ENCODE measurements around the gene TSPAN8.

The TSPAN8 gene

DNA sequence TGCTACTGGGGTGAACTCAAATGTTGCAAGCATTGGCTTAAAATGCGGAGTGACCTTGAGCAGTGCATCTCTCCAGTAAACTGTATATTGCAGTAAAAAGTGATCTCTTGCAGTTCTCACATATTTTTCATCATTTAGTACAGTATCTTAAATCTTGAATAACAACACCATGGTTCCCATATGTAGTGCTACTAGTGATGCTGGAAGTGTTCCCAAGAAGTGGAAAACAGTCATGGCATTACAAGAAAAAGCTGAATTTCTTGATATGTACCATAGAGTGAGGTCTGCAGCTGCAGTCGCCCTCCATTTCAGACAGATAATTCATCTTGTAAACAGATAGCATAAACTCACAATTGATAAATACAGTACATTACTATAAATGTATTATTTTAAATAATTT, 42.9 kb upstream of the TSPAN8 start:
- no peak for ATAC-seq
- TF ChIP-seq PPARA (CRISPR knock-in tag; IDR thresholded peaks at IDR 0.05; ENCODE audit: borderline replicate concordance) (no peak), ZFP30 (CRISPR knock-in tag; IDR thresholded peaks at IDR 0.05) (no peak), CSDC2 (CRISPR knock-in tag; IDR thresholded peaks at IDR 0.05) (no peak), PATZ1 (CRISPR knock-in tag; IDR thresholded peaks at IDR 0.05; ENCODE audit: borderline replicate concordance) (no peak), ZNF70 (CRISPR knock-in tag; IDR thresholded peaks at IDR 0.05) (no peak), ZC3H10 (CRISPR knock-in tag; IDR thresholded peaks at IDR 0.05) (no peak), ZNF8 (CRISPR knock-in tag; IDR thresholded peaks at IDR 0.05) (no peak), SNAI2 (CRISPR knock-in tag; IDR thresholded peaks at IDR 0.05) (no peak), TSHZ2 (CRISPR knock-in tag; IDR thresholded peaks at IDR 0.05) (no peak), ZNF565 (CRISPR knock-in tag; conservative IDR thresholded peaks at IDR 0.05; ENCODE audit: low read depth) (no peak), ESRRG (CRISPR knock-in tag; IDR thresholded peaks at IDR 0.05) (no peak), BACH2 (CRISPR knock-in tag; IDR thresholded peaks at IDR 0.05; ENCODE audit: borderline replicate concordance) (no peak), CREB5 (CRISPR knock-in tag; IDR thresholded peaks at IDR 0.05; ENCODE audit: low read depth) (no peak), ARNTL (CRISPR knock-in tag; IDR thresholded peaks at IDR 0.05; ENCODE audit: borderline replicate concordance, low read depth) (no peak)
- TF ChIP-seq, protein P1, sequence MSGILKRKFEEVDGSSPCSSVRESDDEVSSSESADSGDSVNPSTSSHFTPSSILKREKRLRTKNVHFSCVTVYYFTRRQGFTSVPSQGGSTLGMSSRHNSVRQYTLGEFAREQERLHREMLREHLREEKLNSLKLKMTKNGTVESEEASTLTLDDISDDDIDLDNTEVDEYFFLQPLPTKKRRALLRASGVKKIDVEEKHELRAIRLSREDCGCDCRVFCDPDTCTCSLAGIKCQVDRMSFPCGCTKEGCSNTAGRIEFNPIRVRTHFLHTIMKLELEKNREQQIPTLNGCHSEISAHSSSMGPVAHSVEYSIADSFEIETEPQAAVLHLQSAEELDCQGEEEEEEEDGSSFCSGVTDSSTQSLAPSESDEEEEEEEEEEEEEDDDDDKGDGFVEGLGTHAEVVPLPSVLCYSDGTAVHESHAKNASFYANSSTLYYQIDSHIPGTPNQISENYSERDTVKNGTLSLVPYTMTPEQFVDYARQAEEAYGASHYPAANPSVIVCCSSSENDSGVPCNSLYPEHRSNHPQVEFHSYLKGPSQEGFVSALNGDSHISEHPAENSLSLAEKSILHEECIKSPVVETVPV (CRISPR knock-in tag; IDR thresholded peaks at IDR 0.05): no peak
- TF ChIP-seq, protein P2, sequence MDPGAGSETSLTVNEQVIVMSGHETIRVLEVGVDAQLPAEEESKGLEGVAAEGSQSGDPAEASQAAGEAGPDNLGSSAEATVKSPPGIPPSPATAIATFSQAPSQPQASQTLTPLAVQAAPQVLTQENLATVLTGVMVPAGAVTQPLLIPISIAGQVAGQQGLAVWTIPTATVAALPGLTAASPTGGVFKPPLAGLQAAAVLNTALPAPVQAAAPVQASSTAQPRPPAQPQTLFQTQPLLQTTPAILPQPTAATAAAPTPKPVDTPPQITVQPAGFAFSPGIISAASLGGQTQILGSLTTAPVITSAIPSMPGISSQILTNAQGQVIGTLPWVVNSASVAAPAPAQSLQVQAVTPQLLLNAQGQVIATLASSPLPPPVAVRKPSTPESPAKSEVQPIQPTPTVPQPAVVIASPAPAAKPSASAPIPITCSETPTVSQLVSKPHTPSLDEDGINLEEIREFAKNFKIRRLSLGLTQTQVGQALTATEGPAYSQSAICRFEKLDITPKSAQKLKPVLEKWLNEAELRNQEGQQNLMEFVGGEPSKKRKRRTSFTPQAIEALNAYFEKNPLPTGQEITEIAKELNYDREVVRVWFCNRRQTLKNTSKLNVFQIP (CRISPR knock-in tag; IDR thresholded peaks at IDR 0.05; ENCODE audit: borderline replicate concordance, low read depth): no peak

DNA sequence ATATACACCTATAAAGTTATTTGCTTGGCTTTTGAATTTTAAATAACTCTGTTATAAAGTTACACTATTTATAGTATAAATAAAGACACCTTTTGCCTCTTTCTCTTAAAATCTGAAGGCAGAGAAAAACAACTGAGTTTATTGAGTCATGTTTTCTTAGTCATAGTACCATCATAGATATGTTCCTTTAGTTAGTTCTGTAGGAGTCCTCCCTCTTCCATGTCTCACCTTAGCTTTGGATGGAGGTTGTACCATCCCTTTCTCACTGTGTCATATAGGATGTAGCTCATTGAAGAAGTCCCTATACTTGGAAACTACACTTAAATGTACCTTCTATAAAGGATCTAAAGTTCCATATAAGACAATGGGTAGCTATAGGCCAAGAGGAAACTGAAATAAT, 39.7 kb upstream of the TSPAN8 start:
- no peak for TF ChIP-seq ISL1 (CRISPR knock-in tag; IDR thresholded peaks at IDR 0.05)
- TF ChIP-seq, protein P2 (CRISPR knock-in tag; IDR thresholded peaks at IDR 0.05; ENCODE audit: borderline replicate concordance, low read depth): no peak
- no peak for ATAC-seq

DNA sequence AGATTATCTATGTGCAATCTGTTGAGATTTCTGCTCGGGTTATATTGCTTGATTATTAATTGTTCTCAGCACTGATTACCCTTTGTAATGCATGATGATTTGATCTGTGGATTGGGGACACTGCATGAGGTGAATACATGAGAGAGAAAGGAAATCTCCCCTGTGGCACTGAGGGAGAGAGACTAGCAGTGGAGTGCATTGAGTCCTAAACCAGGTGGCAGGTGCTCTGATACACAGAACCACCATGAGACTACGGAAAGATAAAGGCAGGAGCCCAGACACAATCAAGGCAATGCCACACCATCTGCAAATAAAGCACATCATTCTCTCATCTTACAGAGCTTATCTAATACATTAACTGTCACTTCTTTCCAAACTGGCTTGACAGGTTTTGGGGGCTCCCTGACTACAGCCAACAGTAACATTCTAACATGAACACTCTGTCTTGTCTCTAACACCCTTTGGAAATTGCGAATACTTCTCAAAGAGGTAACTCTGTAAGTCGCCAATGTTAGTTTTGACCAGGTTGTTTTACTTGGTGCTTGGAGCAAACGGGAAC, 37.6 kb upstream of the TSPAN8 start:
- no peak for ATAC-seq
- TF ChIP-seq CSDC2 (CRISPR knock-in tag; IDR thresholded peaks at IDR 0.05): no peak
- no peak for TF ChIP-seq TOX (CRISPR knock-in tag; IDR thresholded peaks at IDR 0.05; ENCODE audit: borderline replicate concordance)
- TF ChIP-seq, protein P1 (CRISPR knock-in tag; IDR thresholded peaks at IDR 0.05): no peak
- no peak for TF ChIP-seq TCF4 (CRISPR knock-in tag; IDR thresholded peaks at IDR 0.05; ENCODE audit: borderline replicate concordance)
- TF ChIP-seq BACH2 (CRISPR knock-in tag; IDR thresholded peaks at IDR 0.05; ENCODE audit: borderline replicate concordance): no peak
